OCI-LY3 (cell line): Measurements from ENCODE around the gene TPO.

ENCODE experiments used
- H2AFZ ChIP-seq: fragments of 200-600, 300-600 bp; shearing (Covaris generic); 2 replicates; pipeline ENCODE4 v1.6.0; 2014; ENCODE audit warnings: antibody characterized with exemption, low read depth, low read length
- H3K27ac ChIP-seq: fragments of 200-600, 300-600 bp; sonication (generic); 2 replicates; pipeline ENCODE4 v1.5.1; 2014; ENCODE audit warnings: mild to moderate bottlenecking, low read length, moderate library complexity, mixed read lengths
- H3K27me3 ChIP-seq: fragments of 200-600, 300-600 bp; sonication (generic); 2 replicates; pipeline ENCODE4 v1.6.1; 2014; ENCODE audit warnings: low read depth, low read length, mixed read lengths
- H3K36me3 ChIP-seq: fragments of 200-600, 300-600 bp; sonication (generic); replicated peaks from 2 replicates; pipeline ENCODE3; 2014; ENCODE audit warnings: low read depth, low read length, mixed read lengths
- H3K4me1 ChIP-seq: fragments of 300-600, 200-600 bp; sonication (generic); 2 replicates; pipeline ENCODE4 v1.6.1; 2014; ENCODE audit warnings: low read length, mixed read lengths
- H3K4me2 ChIP-seq: fragments of 200-600, 300-600 bp; sonication (generic); 2 replicates; pipeline ENCODE4 v1.6.1; 2014; ENCODE audit warnings: low read length, mixed read lengths
- H3K4me3 ChIP-seq: fragments of 300-600, 200-600 bp; sonication (generic); 2 replicates; pipeline ENCODE4 v1.5.1; 2014; ENCODE audit warnings: antibody characterized with exemption, mild to moderate bottlenecking, low read length, moderate library complexity
- H3K79me2 ChIP-seq: fragments of 300-600, 200-600 bp; shearing (Covaris generic); 2 replicates; pipeline ENCODE4 v1.6.1; 2014; ENCODE audit warnings: mild to moderate bottlenecking, low read length, mixed read lengths
- H3K9ac ChIP-seq: fragments of 300-600, 200-600 bp; shearing (Covaris generic); 2 replicates; pipeline ENCODE4 v1.6.0; 2014; ENCODE audit warnings: mild to moderate bottlenecking, low read length, moderate library complexity
- H3K9me3 ChIP-seq: fragments of 200-600, 300-600 bp; shearing (Covaris generic); 2 replicates; pipeline ENCODE4 v1.6.1; 2014; ENCODE audit warnings: low read length, mixed read lengths; ENCODE audit not compliant: insufficient read depth
- H4K20me1 ChIP-seq: fragments of 200-600, 300-600 bp; sonication (generic); 2 replicates; pipeline ENCODE4 v1.6.1; 2016; ENCODE audit warnings: low read length, mixed read lengths; ENCODE audit not compliant: insufficient read depth
- EZH2phosphoT487 ChIP-seq: fragments of 200-600 bp; shearing (Covaris generic); IDR thresholded peaks from 2 replicates; pipeline ENCODE4 v1.6.1; 2018; ENCODE audit warnings: antibody characterized with exemption, mixed run types, low read depth
- TF ChIP-seq, protein P1 (sequence below): fragments of 200-600, 300-600 bp; sonication (generic); IDR thresholded peaks from 2 replicates; pipeline ENCODE4 v1.5.1; 2014; ENCODE audit warnings: antibody characterized with exemption, low read length, low read depth

Gene TPO

DNA sequence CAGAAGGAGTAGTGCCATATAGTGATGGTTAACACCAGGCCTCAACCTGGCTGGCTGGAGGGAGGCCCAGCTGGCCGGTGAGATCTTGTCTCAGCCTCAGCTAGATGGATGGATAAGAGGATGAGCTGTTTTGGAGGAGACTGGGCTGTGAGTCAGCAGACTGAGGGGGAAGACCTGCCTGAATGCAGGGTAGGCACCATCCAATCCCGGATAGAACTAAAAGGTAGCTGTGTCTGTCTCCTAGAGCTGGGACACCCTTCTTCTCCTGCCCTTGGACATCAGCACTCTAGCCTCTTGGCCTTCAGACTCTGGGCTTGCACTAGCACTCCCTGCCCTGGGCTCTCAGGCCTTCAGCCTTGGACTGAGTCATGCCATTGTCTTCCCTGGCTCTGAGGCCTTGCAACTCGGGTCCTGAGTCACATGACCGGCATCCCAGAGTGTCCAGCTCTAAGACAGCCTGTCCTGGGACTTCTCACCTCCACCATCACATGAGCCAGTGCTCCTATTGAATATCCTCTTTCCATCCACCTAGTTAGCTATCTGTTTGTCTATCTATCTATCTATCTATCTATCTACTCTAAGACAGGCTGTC, 131.3 kb downstream of the TPO start:
- no peaks in the 10 kb centered on the region for H4K20me1 ChIP-seq
- no peaks in the 10 kb centered on the region for H3K9me3 ChIP-seq
- no peak overlapping the region for H3K4me2 ChIP-seq
- peaks cover 3% of the 10 kb centered on the region for H3K4me1 ChIP-seq
- H3K4me3 ChIP-seq = no peak overlapping the region
- no peaks in the 10 kb centered on the region for H3K27me3 ChIP-seq
- no peak overlapping the region for H2AFZ ChIP-seq
- H3K9ac ChIP-seq = no peak overlapping the region
- TF ChIP-seq EZH2phosphoT487 = no peak
- TF ChIP-seq, protein P1, sequence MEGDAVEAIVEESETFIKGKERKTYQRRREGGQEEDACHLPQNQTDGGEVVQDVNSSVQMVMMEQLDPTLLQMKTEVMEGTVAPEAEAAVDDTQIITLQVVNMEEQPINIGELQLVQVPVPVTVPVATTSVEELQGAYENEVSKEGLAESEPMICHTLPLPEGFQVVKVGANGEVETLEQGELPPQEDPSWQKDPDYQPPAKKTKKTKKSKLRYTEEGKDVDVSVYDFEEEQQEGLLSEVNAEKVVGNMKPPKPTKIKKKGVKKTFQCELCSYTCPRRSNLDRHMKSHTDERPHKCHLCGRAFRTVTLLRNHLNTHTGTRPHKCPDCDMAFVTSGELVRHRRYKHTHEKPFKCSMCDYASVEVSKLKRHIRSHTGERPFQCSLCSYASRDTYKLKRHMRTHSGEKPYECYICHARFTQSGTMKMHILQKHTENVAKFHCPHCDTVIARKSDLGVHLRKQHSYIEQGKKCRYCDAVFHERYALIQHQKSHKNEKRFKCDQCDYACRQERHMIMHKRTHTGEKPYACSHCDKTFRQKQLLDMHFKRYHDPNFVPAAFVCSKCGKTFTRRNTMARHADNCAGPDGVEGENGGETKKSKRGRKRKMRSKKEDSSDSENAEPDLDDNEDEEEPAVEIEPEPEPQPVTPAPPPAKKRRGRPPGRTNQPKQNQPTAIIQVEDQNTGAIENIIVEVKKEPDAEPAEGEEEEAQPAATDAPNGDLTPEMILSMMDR = no peak
- H3K27ac ChIP-seq = no peak overlapping the region
- H3K36me3 ChIP-seq = no peaks in the 10 kb centered on the region
- H3K79me2 ChIP-seq = no peaks in the 10 kb centered on the region

DNA sequence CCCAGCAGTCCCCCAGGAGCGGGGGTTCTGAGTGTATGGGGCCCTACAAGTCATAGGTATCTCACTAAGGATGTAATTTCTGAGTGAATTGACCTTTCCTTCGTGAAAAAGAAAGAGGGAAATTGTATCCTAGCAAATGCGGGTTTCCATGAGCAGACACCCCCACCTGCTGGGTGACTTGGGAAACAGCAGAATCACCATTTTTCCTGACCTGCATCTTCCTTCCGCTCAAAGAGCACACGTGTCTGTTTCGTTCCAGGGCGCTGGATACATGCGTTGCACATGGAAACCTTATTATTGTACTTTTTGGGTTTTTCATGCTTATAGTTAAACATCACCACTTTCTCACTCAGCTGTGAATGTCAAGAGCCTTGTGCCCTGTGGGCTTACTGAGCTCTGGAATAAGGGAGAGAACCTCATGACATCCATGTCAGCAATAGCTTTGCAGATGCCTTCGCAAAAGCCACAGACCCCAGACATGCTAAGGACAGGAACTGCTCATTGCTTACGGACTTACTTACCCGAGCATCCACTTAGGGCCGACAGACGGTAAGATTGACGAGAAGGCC, 132.8 kb downstream of the TPO start:
- Histone ChIP-seq H3K4me2 (peak overlapping the region; percentile 48), H3K27ac (no peak overlapping the region), H3K4me3 (no peak overlapping the region), H3K9me3 (no peaks in the 10 kb centered on the region), H4K20me1 (no peaks in the 10 kb centered on the region), H3K79me2 (no peaks in the 10 kb centered on the region), H3K4me1 (peaks cover 6% of the 10 kb centered on the region), H3K9ac (no peak overlapping the region), H2AFZ (peak overlapping the region; percentile 47; the same call in 1 of the 2 replicates), H3K36me3 (no peaks in the 10 kb centered on the region), H3K27me3 (no peaks in the 10 kb centered on the region)
- TF ChIP-seq, protein P1 = peak; percentile 88
- TF ChIP-seq EZH2phosphoT487 = no peak

DNA sequence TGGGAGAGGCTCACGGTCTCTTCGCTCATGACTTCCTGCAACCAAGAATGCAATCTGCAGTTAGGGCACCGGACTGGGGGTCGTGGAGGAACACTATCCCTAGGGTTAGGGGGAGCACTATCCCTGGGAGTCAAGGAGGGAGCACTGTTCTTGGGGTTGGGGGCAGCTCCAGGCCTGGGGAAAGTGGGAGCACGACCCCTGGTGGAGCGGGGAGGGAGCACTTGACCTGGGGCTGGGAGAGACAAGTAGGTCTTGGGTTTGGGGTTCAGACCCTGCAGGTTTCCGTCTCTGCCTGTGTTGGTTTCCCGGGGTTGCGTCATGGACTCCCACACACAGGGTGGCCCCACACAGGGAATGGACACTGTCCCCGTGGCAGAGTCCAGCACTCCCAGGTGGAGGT, 133.6 kb downstream of the TPO start:
- Histone ChIP-seq H3K4me2 (no peak overlapping the region), H3K9me3 (no peaks in the 10 kb centered on the region), H3K9ac (no peak overlapping the region), H3K4me3 (no peak overlapping the region), H3K36me3 (no peaks in the 10 kb centered on the region), H4K20me1 (no peaks in the 10 kb centered on the region), H3K27ac (no peak overlapping the region), H2AFZ (no peak overlapping the region), H3K27me3 (0 out of 2 replicates have a peak, but pooled peaks cover 4% of the 10 kb centered on the region), H3K4me1 (peaks cover 10% of the 10 kb centered on the region), H3K79me2 (no peaks in the 10 kb centered on the region)
- TF ChIP-seq, protein P1 = peak; percentile 38; the same call in 1 of the 2 replicates
- no peak for TF ChIP-seq EZH2phosphoT487

DNA sequence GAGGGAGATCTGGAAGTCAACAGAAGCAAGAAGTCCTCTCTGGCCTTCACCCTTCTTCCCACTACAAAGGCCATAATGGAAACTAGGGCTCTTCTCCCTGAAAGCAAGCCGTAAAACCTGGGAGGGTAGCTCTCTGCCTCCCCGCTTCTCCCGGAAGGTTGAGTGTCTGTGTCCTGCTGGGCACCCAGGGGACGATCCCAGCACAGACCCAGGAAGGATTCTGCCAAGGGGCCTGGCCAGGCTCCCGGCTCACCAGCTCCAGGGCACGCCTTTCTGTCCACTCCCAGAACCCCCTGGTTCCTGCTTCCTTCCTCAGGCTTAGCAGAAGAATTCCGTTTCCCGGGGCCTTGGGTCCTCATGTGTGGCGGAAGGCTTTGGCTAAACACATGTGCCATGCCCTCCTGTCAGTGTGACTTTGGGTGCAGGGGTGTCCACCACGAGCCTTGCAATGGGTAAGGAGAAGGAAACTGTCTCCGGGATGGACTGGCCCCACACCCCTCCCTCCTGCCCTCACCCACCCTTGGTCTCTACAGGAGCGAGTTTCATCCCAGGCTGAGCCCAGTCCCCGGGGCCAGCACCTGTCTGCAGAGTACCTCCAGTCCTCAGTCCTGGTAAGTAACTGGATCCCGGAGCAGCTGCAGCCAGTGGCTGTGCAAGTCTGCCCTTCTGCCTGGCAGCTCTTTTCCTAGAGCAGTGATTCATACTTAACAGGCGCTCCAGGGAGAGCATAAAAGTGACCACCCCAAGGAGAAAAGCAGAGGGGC, 135.8 kb downstream of the TPO start:
- Histone ChIP-seq H3K4me2 (no peak overlapping the region), H3K4me1 (peaks cover 15% of the 10 kb centered on the region), H3K36me3 (no peaks in the 10 kb centered on the region), H3K9me3 (no peaks in the 10 kb centered on the region), H3K27me3 (peaks cover 4% of the 10 kb centered on the region), H3K79me2 (no peaks in the 10 kb centered on the region), H2AFZ (no peak overlapping the region), H3K27ac (no peak overlapping the region), H3K4me3 (no peak overlapping the region), H3K9ac (no peak overlapping the region), H4K20me1 (no peaks in the 10 kb centered on the region)
- no peak for TF ChIP-seq EZH2phosphoT487
- TF ChIP-seq, protein P1 = no peak
